Glutamatergic neuron (in vitro differentiated cells): Measurements from ENCODE around the gene CTSH. TPM values are rescaled to one million over a fixed set of nuclear protein-coding genes. Genes with fewer than 3 reads are reported as not detected.

Source experiments
- DNase-seq: peaks from one replicate; pipeline ENCODE4 v3.0.0; 2022
- H3K27ac Mint-ChIP-seq: one replicate; pipeline ENCODE4 v1.8.0; 2020; ENCODE audit warnings: mild to moderate bottlenecking, mixed read lengths, inconsistent platforms; ENCODE audit not compliant: unreplicated experiment
- H3K27me3 Mint-ChIP-seq: one replicate; pipeline ENCODE4 v1.8.0; 2020; ENCODE audit warnings: mild to moderate bottlenecking, moderate library complexity, mixed read lengths, inconsistent platforms; ENCODE audit not compliant: unreplicated experiment
- H3K36me3 Mint-ChIP-seq: one replicate; pipeline ENCODE4 v1.8.0; 2020; ENCODE audit warnings: mild to moderate bottlenecking, mixed read lengths, inconsistent platforms; ENCODE audit not compliant: unreplicated experiment
- H3K4me1 Mint-ChIP-seq: one replicate; pipeline ENCODE4 v1.8.0; 2020; ENCODE audit warnings: mild to moderate bottlenecking, low read depth, mixed read lengths, inconsistent platforms; ENCODE audit not compliant: unreplicated experiment
- H3K4me3 Mint-ChIP-seq: one replicate; pipeline ENCODE4 v1.8.0; 2020; ENCODE audit warnings: mild to moderate bottlenecking, mixed read lengths, inconsistent platforms; ENCODE audit not compliant: unreplicated experiment
- H3K9me3 Mint-ChIP-seq: one replicate; pipeline ENCODE4 v1.8.0; 2020; ENCODE audit warnings: mild to moderate bottlenecking, moderate library complexity, mixed read lengths, inconsistent platforms; ENCODE audit not compliant: unreplicated experiment
- total RNA-seq: library from RNA; stranded (reverse); fragmentation: NEBNext Ultra II Directional; extraction: Animal tissue kit (Norgen Biotek cat#: 25700); gene quantifications from one replicate; pipeline ENCODE4 v1.2.1, GENCODE V29; 2021; ENCODE audit not compliant: unreplicated experiment
- TF ChIP-seq, protein P1 (sequence below): fragments of 200-600 bp; sonication (generic); IDR thresholded peaks from one replicate; pipeline ENCODE4 v1.5.0; 2021; ENCODE audit not compliant: partially characterized antibody, unreplicated experiment

CTSH gene
- total RNA-seq, 1 donor from 2014 or later = not detected

DNA sequence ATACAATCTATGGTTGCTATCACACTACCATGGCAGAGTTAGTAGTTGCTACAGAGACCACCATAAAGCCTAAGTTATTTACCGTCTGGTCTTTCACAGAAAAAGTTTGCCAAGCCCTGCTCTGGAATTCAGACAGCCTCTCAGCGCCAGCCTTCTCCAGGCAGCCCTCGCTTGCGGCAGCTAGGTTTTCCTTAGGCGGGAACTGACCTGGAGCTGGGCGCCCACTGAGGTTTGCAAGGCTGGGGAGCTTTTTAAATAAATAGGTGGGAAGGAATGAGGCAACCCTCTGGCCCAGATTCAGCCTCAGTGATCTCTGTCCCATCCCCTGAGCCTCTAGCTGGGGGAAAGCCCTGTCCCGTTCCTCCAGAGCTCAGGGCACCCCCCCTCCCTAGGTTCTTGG lies 1.2 kb downstream of the CTSH start:
- H3K27ac Mint-ChIP-seq = no peak overlapping the region
- no peak for DNase-seq
- peaks cover 5% of the 10 kb centered on the region for H3K27me3 Mint-ChIP-seq
- no peaks in the 10 kb centered on the region for H3K4me1 Mint-ChIP-seq
- no peak overlapping the region for H3K4me3 Mint-ChIP-seq
- H3K36me3 Mint-ChIP-seq = no peaks in the 10 kb centered on the region
- no peaks in the 10 kb centered on the region for H3K9me3 Mint-ChIP-seq
- TF ChIP-seq, protein P1, sequence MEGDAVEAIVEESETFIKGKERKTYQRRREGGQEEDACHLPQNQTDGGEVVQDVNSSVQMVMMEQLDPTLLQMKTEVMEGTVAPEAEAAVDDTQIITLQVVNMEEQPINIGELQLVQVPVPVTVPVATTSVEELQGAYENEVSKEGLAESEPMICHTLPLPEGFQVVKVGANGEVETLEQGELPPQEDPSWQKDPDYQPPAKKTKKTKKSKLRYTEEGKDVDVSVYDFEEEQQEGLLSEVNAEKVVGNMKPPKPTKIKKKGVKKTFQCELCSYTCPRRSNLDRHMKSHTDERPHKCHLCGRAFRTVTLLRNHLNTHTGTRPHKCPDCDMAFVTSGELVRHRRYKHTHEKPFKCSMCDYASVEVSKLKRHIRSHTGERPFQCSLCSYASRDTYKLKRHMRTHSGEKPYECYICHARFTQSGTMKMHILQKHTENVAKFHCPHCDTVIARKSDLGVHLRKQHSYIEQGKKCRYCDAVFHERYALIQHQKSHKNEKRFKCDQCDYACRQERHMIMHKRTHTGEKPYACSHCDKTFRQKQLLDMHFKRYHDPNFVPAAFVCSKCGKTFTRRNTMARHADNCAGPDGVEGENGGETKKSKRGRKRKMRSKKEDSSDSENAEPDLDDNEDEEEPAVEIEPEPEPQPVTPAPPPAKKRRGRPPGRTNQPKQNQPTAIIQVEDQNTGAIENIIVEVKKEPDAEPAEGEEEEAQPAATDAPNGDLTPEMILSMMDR = no peak

DNA sequence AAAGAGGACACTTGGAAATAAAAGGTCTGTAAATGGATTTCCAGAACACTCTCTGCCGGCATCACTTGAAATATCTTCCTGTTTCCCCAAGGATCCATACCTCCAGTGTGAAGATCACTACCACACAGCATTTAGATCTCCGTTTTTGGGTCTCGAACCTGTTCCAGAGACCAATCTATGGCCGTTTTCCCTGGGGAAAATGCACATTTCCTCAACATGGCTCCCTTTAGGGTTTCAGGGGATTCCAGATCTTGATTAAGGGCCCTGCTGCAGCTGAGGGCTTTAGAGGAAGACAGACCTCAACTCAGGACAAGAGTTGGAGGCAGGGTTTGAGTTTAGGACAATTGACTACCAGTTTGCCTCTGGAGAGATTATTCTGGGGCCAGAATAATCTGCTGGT lies 2.1 kb downstream of the CTSH start:
- H3K27me3 Mint-ChIP-seq = peaks cover 2% of the 10 kb centered on the region
- H3K9me3 Mint-ChIP-seq = no peaks in the 10 kb centered on the region
- TF ChIP-seq, protein P1 = no peak
- no peak overlapping the region for H3K4me3 Mint-ChIP-seq
- H3K27ac Mint-ChIP-seq = no peak overlapping the region
- no peaks in the 10 kb centered on the region for H3K36me3 Mint-ChIP-seq
- no peaks in the 10 kb centered on the region for H3K4me1 Mint-ChIP-seq
- no peak for DNase-seq

DNA sequence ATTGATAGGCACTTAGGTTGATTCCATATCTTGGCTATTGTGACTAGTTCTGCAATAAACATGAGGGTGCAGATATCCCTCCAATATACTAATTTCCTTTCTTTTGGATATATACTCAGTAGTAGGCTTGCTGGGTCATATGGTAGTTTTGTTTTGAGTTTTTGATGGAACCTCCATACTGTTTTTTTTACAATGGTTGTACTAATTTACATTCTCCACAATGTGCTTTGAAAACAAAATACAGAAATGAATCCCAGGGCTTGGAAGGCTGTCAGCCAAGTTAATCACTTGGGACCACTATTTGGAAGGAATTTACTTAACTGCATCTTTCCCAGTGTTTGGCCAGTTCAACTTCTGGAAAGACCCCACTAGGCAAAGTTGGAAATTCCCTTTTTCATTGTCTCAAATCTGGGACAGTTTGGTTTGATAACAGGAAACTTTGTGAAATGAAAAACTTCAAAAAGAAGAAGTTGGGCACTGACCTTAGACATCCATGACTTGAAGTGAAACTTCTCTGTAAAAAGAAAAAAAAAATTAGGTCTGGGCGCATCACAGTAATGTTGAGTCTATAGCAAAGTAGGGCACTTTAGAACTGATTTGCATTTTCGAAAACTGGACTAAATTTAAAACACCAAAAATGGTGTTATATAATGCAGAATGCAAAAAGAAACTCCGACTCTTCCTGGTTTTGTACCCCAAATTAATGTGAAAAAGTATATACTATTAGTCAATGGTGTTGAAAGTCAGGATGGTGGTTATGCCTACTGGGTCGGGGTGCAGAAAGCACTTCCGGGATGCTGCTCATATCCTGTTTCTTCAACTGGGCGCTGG lies 6.0 kb downstream of the CTSH start:
- Mint-ChIP-seq H3K9me3 (no peaks in the 10 kb centered on the region), H3K27me3 (no peaks in the 10 kb centered on the region), H3K36me3 (no peaks in the 10 kb centered on the region), H3K27ac (no peak overlapping the region), H3K4me3 (no peak overlapping the region), H3K4me1 (no peaks in the 10 kb centered on the region)
- DNase-seq = no peak
- TF ChIP-seq, protein P1 = no peak

DNA sequence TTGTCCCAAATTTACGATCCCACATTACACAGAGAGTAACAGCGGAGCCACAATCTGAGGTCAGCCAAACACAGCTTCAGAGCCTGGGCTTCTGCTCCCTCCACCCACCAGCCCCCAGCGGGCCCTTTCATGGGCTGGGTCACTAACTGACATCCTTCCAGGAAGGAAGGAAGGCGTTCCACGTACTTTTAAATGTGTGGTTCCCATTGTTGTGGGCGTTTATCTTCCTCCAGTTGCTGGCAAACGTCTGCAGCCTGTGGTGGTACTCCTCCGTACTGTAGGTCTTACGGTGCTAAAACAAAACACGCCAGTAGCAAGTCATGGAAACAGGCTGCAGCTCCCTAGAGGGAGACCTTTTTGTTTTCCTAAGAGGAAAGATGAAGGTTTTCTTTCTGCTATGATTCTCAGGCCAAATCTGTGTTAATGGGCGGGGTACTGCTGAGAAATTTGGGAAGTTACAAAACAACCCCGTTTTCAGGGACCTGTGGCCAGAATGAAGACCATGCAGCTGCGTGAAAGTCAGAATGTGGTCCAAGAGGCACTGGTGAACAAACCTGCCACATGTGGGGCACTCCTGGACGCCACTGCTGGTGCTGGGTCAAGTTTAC lies 7.6 kb downstream of the CTSH start:
- peaks cover 4% of the 10 kb centered on the region for H3K27me3 Mint-ChIP-seq
- no peaks in the 10 kb centered on the region for H3K4me1 Mint-ChIP-seq

DNA sequence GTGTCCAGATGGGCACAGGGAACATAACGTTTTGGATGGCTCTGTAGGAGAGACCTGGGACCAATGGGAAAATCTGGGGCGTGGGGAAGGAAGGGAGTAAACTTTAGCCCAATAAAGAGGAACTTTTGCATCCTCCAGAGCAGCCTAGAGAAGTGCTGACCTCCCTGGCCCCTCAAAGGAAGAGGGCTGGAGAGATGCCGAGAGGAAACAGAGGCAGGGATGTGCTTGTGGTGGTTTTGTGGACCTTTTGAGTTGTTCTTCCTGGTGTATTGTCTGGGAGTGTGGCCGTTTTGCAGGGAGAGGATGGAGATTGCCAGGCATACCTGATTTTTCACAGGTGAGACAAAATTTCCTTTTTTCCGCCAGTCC lies 10.2 kb downstream of the CTSH start:
- Mint-ChIP-seq H3K4me3 (no peak overlapping the region), H3K27me3 (peaks cover 5% of the 10 kb centered on the region), H3K4me1 (no peaks in the 10 kb centered on the region), H3K27ac (no peak overlapping the region), H3K9me3 (no peaks in the 10 kb centered on the region), H3K36me3 (no peaks in the 10 kb centered on the region)
- no peak for DNase-seq
- TF ChIP-seq, protein P1 = no peak

More for the DNA sequence above, 7.6 kb downstream of the CTSH start:
- no peak for DNase-seq
- H3K36me3 Mint-ChIP-seq = no peaks in the 10 kb centered on the region
- H3K9me3 Mint-ChIP-seq = no peaks in the 10 kb centered on the region
- H3K27ac Mint-ChIP-seq = no peak overlapping the region
- TF ChIP-seq, protein P1 = no peak
- no peak overlapping the region for H3K4me3 Mint-ChIP-seq
